Measurements from ENCODE around the gene CAMSAP2. TPM values are rescaled to one million over a fixed set of nuclear protein-coding genes. Genes with fewer than 3 reads are reported as not detected.
A peak's percentile ranks its signal among the peaks of the same experiment; 100 is the strongest.

The CAMSAP2 gene
- total and polyA plus RNA-seq, 2 of the 8 experiments (the other 6 are each of a cell fraction or from before 2014, with no cell fraction given) = 4.2 to 27.6 TPM

- TF ChIP-seq SIN3A (conservative IDR thresholded peaks at IDR 0.05 in 1 of 2, IDR thresholded peaks at IDR 0.05 in 1 of 2; ENCODE audit: low read depth in 1 of 2, low read length in 2 of 2) (no peak; a peak in 1 of 4 replicates), HDAC6 (IDR thresholded peaks at IDR 0.05; ENCODE audit: low read depth, low read length) (no peak), RFX5 (IDR thresholded peaks at IDR 0.05; ENCODE audit: borderline replicate concordance, low read depth, low read length) (no peak), GTF2F1 (IDR thresholded peaks at IDR 0.05; ENCODE audit: borderline replicate concordance, low read depth, low read length) (no peak), E2F6 (IDR thresholded peaks at IDR 0.05) (peak; percentile 44), KDM1A (IDR thresholded peaks at IDR 0.05; ENCODE audit: borderline replicate concordance, low read length) (peak; percentile 79), CEBPB (IDR thresholded peaks at IDR 0.05; ENCODE audit: low read depth, low read length) (no peak), ZNF274 (IDR thresholded peaks at IDR 0.05; ENCODE audit: borderline replicate concordance, extremely low read depth, low read length) (no peak), YY1 (IDR thresholded peaks at IDR 0.05; ENCODE audit: low read depth, low read length) (no peak), HDAC2 (IDR thresholded peaks at IDR 0.05; ENCODE audit: borderline replicate concordance in 1 of 2, low read depth in 2 of 2, low read length in 2 of 2) (0 out of 4 replicates have a peak, but pooled peaks of 1 of the 2 experiments have one; percentile 14), RNF2 (IDR thresholded peaks at IDR 0.05; ENCODE audit: borderline replicate concordance, low read depth, low read length, missing control alignments, poor library complexity, severe bottlenecking) (no peak), POLR2AphosphoS5 (IDR thresholded peaks at IDR 0.05; ENCODE audit: low read depth, low read length) (peak; percentile 52), MAX (IDR thresholded peaks at IDR 0.05) (no peak; the same call in 1 of the 2 replicates), SP1 (IDR thresholded peaks at IDR 0.05; ENCODE audit: low read depth, low read length) (no peak), CTCF (IDR thresholded peaks at IDR 0.05; ENCODE audit: control extremely low read depth in 1 of 3, insufficient read depth in 1 of 3, low read depth in 1 of 3, low read length in 3 of 3) (peak; percentile 48 to 77 (median 73)), EZH2 (IDR thresholded peaks at IDR 0.05; ENCODE audit: low read depth, low read length, severe bottlenecking) (no peak), TEAD4 (IDR thresholded peaks at IDR 0.05; ENCODE audit: low read depth, low read length) (no peak; the same call in 1 of the 2 replicates), RBBP5 (IDR thresholded peaks at IDR 0.05; ENCODE audit: borderline replicate concordance, low read depth, low read length) (no peak; the same call in 1 of the 2 replicates)
Measured at GRCh38 chr1:200890818-200891773, 152.4 kb downstream of the CAMSAP2 start (continued).
